Skeletal muscle cell (primary cell): Measurements from ENCODE around the gene KRCC1.
A peak's percentile ranks its signal among the peaks of the same experiment; 100 is the strongest.

Experiments
- DNase-seq: peaks from one replicate; pipeline ENCODE4 v3.0.0-alpha.2; 2010; ENCODE audit warnings: low read depth
- H3K4me3 ChIP-seq: 2 replicates; pipeline ENCODE4 v1.5.1; 2011; ENCODE audit warnings: low read depth, mild to moderate bottlenecking, control low read depth, low read length, moderate library complexity

Gene KRCC1

GRCh38 chr2:88080545-88080944 is 25.0 kb upstream of the KRCC1 start:
- no peak for DNase-seq
- H3K4me3 ChIP-seq, result no peak overlapping the region

DNA sequence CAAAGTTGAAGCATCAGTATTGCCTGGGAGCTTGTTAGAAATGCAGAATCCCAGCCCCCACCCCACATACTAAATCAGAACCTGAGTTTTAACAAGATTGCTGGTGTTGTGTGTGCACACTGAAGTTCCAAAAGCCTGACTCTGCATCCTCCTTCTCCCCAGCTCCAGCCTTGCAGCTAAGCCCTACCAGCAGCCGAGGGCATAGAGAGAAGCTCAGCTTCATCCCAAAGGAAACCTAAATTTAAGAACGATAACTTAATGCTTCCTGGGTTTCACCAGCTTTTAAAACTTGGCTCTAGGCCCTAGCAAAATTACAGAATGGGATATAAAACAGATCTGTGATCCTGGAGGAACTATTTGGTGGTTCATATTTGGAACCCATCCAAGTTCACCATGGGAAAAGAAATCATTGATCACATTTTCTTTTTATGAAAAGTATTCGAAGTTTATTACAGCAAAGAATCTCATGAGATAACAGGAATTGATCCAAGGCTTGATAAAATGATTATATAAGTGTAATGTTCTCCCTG is 23.1 kb upstream of the KRCC1 start:
- no peak for DNase-seq
- H3K4me3 ChIP-seq, result no peak overlapping the region

DNA sequence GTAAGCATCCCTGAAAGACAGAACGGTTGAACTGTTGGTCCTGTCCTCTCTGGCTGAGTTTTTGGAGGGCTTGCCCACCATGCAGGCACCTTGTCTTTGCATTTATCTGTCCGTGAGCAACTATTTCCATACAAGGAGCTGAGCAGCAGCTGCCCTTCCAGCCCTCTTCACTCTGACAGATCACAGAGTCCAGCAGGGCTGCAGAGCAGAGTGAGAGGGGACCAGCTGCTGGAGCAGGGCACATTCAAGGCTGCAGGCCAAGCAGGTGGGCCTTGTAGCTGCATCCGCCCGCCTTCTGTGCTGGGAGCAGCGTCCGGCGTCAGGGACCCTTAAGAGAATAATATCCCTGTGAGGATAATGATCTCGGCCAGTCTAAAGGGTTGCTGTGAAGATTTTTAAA is 21.5 kb upstream of the KRCC1 start:
- no peak overlapping the region for H3K4me3 ChIP-seq
- no peak for DNase-seq

DNA sequence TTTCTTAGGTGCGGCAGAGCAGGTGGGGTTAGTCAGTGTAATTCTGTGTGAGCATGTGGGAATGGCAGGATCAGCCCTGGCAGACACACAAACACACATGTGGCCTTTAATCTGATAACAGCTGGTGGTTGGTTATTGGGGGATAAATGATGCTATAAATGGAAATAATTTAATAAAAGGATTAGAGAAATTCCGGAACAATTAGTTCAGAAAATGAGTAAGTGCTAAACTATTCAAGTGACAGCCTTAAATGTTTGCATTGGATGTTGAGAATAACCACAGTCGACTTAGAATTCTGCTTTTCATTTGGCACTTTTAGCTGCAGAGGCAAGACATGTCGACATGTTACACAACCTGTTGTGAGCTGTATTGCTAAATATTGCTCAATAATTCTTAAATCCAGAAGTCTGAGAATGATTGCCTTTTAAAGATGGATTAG is 19.3 kb upstream of the KRCC1 start:
- peak; percentile 71 for DNase-seq
- H3K4me3 ChIP-seq, result no peak overlapping the region

DNA sequence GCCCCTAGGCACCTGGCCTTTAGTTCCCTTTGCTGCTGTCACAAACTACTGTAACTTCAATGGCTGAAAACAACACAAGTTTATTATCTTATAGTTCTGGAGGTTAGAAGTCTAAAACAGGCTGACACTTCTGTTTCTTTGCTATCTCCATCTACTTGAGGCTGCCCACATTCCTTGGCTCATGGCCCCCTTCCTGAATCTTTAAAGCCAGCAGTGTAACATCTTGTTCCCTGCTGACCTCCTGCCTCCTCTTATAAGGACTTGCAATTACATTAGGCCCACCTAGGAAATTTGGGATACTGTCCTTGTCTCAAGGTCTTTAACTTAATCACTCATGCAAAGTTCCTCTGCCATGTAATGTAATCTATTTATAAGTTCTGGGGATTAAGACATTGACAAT is 18.6 kb upstream of the KRCC1 start:
- no peak overlapping the region for H3K4me3 ChIP-seq
- DNase-seq, result no peak

- H3K4me3 ChIP-seq, result no peak overlapping the region
- no peak for DNase-seq
These were observed 15.8 kb upstream of the KRCC1 start for GRCh38 chr2:88071365-88071764.

- no peak for DNase-seq
- H3K4me3 ChIP-seq, result no peak overlapping the region
These were observed 14.5 kb upstream of the KRCC1 start for GRCh38 chr2:88070055-88070454.

GRCh38 chr2:88069117-88069516 is 13.5 kb upstream of the KRCC1 start:
- H3K4me3 ChIP-seq, result no peak overlapping the region
- no peak for DNase-seq

DNA sequence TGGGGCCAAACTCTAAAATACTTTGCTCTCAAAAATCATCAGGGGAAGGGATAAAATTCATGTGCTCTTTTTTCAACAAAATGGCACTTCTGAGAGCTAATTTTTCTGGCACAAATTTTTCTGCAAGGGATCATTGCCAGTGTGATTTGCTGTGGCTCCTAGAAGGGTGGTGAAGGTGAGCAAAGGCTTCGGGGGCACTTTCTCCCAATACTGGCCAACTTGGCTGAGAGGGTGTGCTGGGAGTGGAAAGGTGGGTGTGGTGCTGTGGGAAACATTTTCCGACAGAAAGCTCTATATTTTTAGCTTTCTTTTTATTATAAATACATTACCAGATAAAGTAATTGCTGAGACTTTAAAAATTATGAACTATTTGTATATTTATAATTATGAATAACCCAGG is 12.5 kb upstream of the KRCC1 start:
- peak overlapping the region; percentile 32 for H3K4me3 ChIP-seq
- DNase-seq, result no peak

DNA sequence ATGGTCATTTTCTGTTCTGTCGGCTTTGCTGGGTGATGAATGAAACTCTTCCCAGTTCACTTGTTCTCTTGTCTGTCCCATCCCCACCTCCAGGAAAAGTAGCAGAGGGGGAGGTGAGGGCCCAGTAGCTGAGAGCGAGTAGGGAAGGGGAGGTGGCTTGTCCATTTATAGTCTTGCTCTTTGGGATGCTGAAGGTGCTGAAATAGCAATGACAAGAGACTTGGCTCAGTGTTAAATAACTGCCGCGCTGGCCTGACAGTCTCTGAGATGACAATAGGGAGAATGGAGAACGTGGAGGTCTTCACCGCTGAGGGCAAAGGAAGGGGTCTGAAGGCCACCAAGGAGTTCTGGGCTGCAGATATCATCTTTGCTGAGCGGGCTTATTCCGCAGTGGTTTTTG is 12.0 kb upstream of the KRCC1 start, which contains the start of gene SMYD1:
Gene SMYD1, plus strand, starts transcription at position 228 of the 400 bp plus-strand sequence. Its CDS starts 40 bp downstream, at position 268.
- DNase-seq, result no peak
- peak within 1 kb of the TSS; percentile 32 for H3K4me3 ChIP-seq

DNA sequence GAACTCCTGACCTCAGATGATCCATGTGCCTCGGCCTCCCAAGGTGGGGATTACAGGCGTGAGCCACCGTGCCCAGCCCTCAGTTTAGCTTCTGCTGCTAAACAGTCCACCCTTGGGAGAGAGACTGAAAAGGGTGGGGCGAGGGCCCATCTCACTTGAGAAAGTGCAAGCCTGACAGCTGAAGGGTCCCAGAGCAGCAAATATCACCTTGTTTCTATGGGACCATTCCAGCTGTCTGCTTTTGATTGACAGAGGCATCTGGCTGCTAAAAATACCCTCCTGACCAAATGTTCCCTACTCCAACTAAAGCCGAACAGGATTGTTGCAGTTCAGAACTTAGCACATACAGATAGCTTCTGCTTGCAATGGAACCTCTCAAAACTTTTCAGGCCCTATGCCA is 11.6 kb upstream of the KRCC1 start:
- peak; percentile 59 for DNase-seq
- H3K4me3 ChIP-seq, result no peak overlapping the region

DNA sequence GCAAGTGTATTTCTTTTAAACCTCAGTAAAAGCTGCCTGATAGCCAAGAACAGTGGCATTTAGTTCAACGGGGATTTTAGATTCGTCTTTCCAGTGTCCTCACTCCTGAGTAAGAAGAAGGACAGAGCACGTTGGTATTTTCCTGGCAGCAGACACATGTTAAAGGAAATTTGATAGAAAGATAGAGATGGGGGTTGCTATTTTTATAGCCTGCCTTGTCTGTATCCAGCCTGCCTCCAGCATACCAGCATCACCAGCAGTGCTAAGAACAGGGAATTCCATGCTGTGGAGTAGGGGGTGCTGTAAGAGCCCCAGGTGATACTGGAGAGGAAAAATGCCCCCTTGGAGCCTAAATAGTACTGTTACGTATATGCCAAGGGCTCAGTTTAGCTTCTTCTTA is 11.0 kb upstream of the KRCC1 start:
- no peak for DNase-seq
- H3K4me3 ChIP-seq, result no peak overlapping the region

DNA sequence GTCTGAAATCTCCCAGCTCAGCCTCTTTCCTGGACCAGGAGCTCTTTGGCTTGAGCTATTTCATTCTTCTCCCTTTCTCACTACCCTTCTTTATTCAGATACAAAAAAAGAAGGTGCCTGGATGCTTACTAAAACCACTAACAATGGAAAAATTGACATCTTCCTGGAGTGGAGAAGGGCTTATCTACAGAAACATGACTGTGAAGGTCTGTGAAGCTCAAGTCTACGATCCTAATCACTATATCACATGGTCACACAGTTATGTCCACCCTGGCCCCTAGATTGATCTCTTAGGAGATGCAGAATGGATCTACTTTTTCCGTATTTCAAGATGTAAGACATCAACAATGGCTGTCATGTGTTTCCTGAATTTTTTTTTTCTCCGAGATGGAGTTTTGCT is 5.7 kb upstream of the KRCC1 start:
- no peak for DNase-seq
- H3K4me3 ChIP-seq, result no peak overlapping the region

DNA sequence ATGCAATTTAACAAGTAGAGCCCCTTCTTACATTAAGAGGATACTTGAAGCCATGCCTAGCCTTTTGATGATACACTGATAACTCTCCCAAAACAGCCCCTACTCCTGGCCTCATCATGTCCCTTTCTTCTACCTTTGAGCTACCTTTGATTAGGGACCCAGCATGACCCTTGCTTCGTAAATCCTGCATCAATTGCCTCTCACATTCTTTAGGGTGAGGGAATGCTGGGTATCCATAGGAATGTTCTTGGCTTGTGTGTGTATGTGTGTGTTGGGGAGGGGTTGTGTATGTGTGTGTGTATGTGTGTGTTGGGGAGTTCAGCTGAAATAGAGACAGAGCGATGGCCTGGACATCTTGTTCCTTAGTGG is 5.3 kb upstream of the KRCC1 start:
- H3K4me3 ChIP-seq, result no peak overlapping the region
- DNase-seq, result no peak

- H3K4me3 ChIP-seq, result no peak overlapping the region
- no peak for DNase-seq
These were observed 4.7 kb upstream of the KRCC1 start for GRCh38 chr2:88059979-88060906.

DNA sequence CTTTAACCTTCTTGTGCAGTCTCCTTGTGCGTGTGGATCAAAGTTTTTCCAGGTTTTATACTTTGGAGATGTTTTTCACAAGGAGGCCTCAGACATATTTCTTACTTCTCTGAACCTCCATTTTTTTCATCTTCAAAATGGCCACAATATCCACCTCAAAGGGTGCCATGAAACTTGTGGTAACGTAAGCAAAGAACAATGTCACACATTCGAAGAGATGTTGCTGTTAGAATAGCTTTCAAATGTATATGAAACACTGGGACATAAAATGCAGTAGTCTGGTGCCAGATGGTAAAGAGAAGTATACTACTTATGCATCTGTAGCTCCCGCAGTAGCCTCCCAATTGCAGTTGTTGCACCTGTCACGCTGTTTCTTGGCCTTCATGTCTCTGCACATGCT is 2.6 kb upstream of the KRCC1 start:
- H3K4me3 ChIP-seq, result no peak overlapping the region
- DNase-seq, result no peak

GRCh38 chr2:88057437-88057844 is 1.9 kb upstream of the KRCC1 start:
- no peak for DNase-seq
- H3K4me3 ChIP-seq, result no peak overlapping the region

DNA sequence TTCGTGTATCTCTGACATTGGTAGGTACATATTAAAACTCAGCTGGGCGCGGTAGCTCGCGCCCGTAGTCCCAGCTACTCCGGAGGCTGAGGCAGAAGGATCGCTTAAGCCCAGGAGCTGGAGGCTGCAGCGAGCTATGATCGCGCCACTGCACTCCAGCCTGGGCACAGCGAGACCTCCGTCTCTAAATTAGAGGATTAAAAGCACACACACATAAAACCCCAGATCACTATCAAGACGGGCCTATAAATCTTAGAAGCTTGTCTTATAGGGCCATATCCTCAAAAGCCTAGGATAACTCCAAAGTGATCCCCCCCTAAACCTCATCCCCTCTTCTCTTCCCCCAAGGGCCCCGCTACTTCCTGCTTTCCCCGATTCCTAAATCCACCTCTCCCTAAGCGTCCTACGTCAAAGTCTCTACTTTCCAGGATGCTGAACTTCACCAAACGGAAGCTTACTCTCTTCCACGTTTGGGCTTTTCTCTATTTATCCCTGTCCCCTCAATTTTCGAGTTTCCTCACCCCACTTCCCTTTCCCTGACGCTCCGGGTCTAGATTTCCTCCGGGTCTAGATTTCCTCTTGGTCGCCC is 707 bp downstream of the KRCC1 start:
- no peak for DNase-seq

GRCh38 chr2:88053934-88054781 is 1.4 kb downstream of the KRCC1 start:
- no peak for DNase-seq

More for the DNA sequence above, 707 bp downstream of the KRCC1 start:
- H3K4me3 ChIP-seq, result peak overlapping the region; percentile 77

DNA sequence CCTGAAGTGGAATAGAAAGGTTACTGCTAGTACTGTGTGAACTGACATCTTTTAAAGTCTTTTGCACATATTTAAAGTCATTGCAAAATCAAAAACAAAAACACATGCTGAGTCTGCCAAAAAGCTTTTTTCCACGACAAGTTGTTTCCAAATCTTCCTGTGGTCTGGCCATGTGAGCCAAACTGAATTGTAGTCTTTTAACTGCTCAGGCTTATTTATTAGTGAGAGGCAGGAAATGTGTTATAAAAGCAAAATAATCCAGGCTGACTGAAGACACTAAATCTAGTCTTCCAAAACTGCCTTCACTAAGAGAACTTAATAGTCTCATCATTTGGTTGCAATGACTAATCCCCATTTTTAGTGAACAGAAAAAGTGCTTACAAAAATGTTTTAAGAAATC is 2.3 kb downstream of the KRCC1 start:
- peak; percentile 61 for DNase-seq
- no peak overlapping the region for H3K4me3 ChIP-seq

More at GRCh38 chr2:88053934-88054781, 1.4 kb downstream of the KRCC1 start:
- H3K4me3 ChIP-seq, result peak overlapping the region; percentile 77
